HEK293 (cell line): ENCODE results near the gene AFF4.

ENCODE experiments used
- CTCF ChIA-PET: fragments of 350-600 bp; formaldehyde crosslinking; extraction: SDS; loops from one replicate; lab custom pipeline; 2021; ENCODE audit warnings: antibody characterized with exemption; lab: Yijun Ruan, JAX
- POLR2A ChIA-PET: fragments of 300-600 bp; formaldehyde crosslinking; extraction: SDS; loops from one replicate; lab custom pipeline; 2020; ENCODE audit warnings: antibody characterized with exemption, inconsistent platforms; lab: Yijun Ruan, JAX
- H3K27ac ChIP-seq: fragments of 200-500 bp; sonication (Bioruptor generic); 2 replicates; pipeline ENCODE4 v1.5.1; 2014; ENCODE audit warnings: low read depth, low read length, control low read depth, inconsistent platforms; ENCODE audit errors: extremely low read depth
- H3K36me3 ChIP-seq, 2 experiments: fragments of 200-500 bp in 1 of 2; sonication (Bioruptor generic) in 1 of 2; 1 replicate in 1 of 2; 2 replicates in 1 of 2; pipeline ENCODE4 v1.5.1; 2014 to 2017; ENCODE audit warnings: inconsistent platforms in 2 of 2, low read length in 2 of 2; ENCODE audit not compliant: control insufficient read depth in 2 of 2, insufficient read depth in 1 of 2
- H3K4me1 ChIP-seq: fragments of 200-500 bp; sonication (Bioruptor generic); 2 replicates; pipeline ENCODE4 v1.5.1; 2014; ENCODE audit warnings: mild to moderate bottlenecking, low read length, inconsistent platforms; ENCODE audit not compliant: control insufficient read depth, insufficient read depth
- H3K4me3 ChIP-seq: 2 replicates; pipeline ENCODE4 v1.5.1; 2011; ENCODE audit warnings: low read depth, mild to moderate bottlenecking, control low read depth, low read length, moderate library complexity
- H3K9me3 ChIP-seq: fragments of 200-500 bp; sonication (Bioruptor generic); 2 replicates; pipeline ENCODE4 v1.5.1; 2014; ENCODE audit warnings: low read depth, low read length, inconsistent platforms; ENCODE audit not compliant: control insufficient read depth, insufficient read depth
- PATZ1 ChIP-seq: fragments of 450-650 bp; formaldehyde crosslinking; IDR thresholded peaks from 2 replicates; pipeline ENCODE4 v1.5.1; 2016; ENCODE audit warnings: missing biosample characterization, missing genetic modification characterization
- TCF7L2 ChIP-seq: IDR thresholded peaks from 2 replicates; pipeline ENCODE4 v1.6.1; 2011; ENCODE audit warnings: low read depth, mild to moderate bottlenecking, inconsistent platforms, low read length, moderate library complexity, borderline replicate concordance
- WT1 ChIP-seq: fragments of 450-650 bp; formaldehyde crosslinking; IDR thresholded peaks from 2 replicates; pipeline ENCODE4 v1.5.1; 2016; ENCODE audit warnings: missing biosample characterization, missing genetic modification characterization
- YY1 ChIP-seq: fragments of 450-650 bp; formaldehyde crosslinking; IDR thresholded peaks from 2 replicates; pipeline ENCODE4 v1.5.1; 2018; ENCODE audit warnings: missing biosample characterization, missing genetic modification characterization
- ZBTB49 ChIP-seq: fragments of 450-650 bp; formaldehyde crosslinking; IDR thresholded peaks from 2 replicates; pipeline ENCODE4 v1.5.1; 2016; ENCODE audit warnings: missing biosample characterization, missing genetic modification characterization, low read depth
- ZNF16 ChIP-seq: fragments of 450-650 bp; formaldehyde crosslinking; IDR thresholded peaks from 2 replicates; pipeline ENCODE4 v1.5.1; 2016; ENCODE audit warnings: low read depth, missing biosample characterization, missing genetic modification characterization
- ZNF221 ChIP-seq: fragments of 450-650 bp; formaldehyde crosslinking; IDR thresholded peaks from 2 replicates; pipeline ENCODE4 v1.5.1; 2017; ENCODE audit warnings: missing biosample characterization, missing genetic modification characterization, borderline replicate concordance
- ZNF311 ChIP-seq: fragments of 450-650 bp; formaldehyde crosslinking; IDR thresholded peaks from 2 replicates; pipeline ENCODE4 v1.5.1; 2017; ENCODE audit warnings: missing biosample characterization, missing genetic modification characterization, borderline replicate concordance
- ZNF350 ChIP-seq: fragments of 450-650 bp; formaldehyde crosslinking; IDR thresholded peaks from 2 replicates; pipeline ENCODE4 v1.5.0; 2017; ENCODE audit warnings: missing biosample characterization, mild to moderate bottlenecking, missing genetic modification characterization
- ZNF404 ChIP-seq: fragments of 450-650 bp; formaldehyde crosslinking; IDR thresholded peaks from 2 replicates; pipeline ENCODE4 v1.5.1; 2017; ENCODE audit warnings: missing biosample characterization, missing genetic modification characterization
- ZNF555 ChIP-seq: fragments of 450-650 bp; formaldehyde crosslinking; conservative IDR thresholded peaks from 2 replicates; pipeline ENCODE4 v1.5.1; 2017; ENCODE audit warnings: missing biosample characterization, mild to moderate bottlenecking, missing genetic modification characterization, inconsistent platforms
- ZNF626 ChIP-seq: fragments of 450-650 bp; sonication (Bioruptor Pico); formaldehyde crosslinking; IDR thresholded peaks from 2 replicates; pipeline ENCODE4 v1.5.1; 2018; ENCODE audit warnings: missing biosample characterization, missing genetic modification characterization, inconsistent platforms
- ZNF639 ChIP-seq: fragments of 450-650 bp; formaldehyde crosslinking; IDR thresholded peaks from 2 replicates; pipeline ENCODE4 v1.5.1; 2016; ENCODE audit warnings: missing biosample characterization, missing genetic modification characterization
- ZNF677 ChIP-seq: fragments of 450-650 bp; IDR thresholded peaks from 2 replicates; pipeline ENCODE4 v1.5.0; 2018; ENCODE audit warnings: missing biosample characterization, mild to moderate bottlenecking, missing genetic modification characterization, moderate library complexity
- ZNF76 ChIP-seq: fragments of 450-650 bp; formaldehyde crosslinking; IDR thresholded peaks from 2 replicates; pipeline ENCODE4; 2016; ENCODE audit warnings: low read depth, missing biosample characterization, missing genetic modification characterization, borderline replicate concordance
- TF ChIP-seq, protein P1 (sequence below): fragments of 450-650 bp; formaldehyde crosslinking; IDR thresholded peaks from 2 replicates; pipeline ENCODE4 v1.5.1; 2016; ENCODE audit warnings: missing biosample characterization, missing genetic modification characterization
- TF ChIP-seq, protein P2 (sequence below): fragments of 450-650 bp; formaldehyde crosslinking; IDR thresholded peaks from 2 replicates; pipeline ENCODE4 v1.5.1; 2017; ENCODE audit warnings: missing biosample characterization, missing genetic modification characterization
- TF ChIP-seq, protein P3 (sequence below): fragments of 450-650 bp; formaldehyde crosslinking; IDR thresholded peaks from 2 replicates; pipeline ENCODE4 v1.5.1; 2016; ENCODE audit warnings: missing biosample characterization, missing genetic modification characterization
- TF ChIP-seq, protein P4 (sequence below): fragments of 450-650 bp; formaldehyde crosslinking; IDR thresholded peaks from 2 replicates; pipeline ENCODE4 v1.5.1; 2016; ENCODE audit warnings: missing biosample characterization, missing genetic modification characterization, borderline replicate concordance

Gene AFF4

DNA sequence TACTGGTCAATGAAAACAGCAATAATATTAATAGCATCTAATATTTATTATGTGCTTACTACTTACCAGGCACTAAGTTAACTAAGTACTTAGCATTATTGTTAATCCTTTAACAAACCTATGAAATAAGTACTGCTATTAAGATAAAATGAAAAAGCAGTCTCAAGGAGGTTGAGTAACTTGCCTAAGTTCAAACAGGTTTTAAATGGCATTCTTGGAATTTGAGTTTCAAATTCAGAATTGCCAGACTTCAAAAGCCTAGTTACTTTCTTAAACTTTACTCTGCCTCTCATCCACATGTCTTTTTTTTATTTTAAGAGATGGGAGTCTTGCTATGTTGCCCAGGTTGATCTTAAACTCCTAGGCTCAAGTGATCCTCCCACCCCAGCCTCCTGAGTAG lies 73.9 kb downstream of the AFF4 start:
- CTCF ChIA-PET = no interaction called here

More for the DNA sequence above, 73.9 kb downstream of the AFF4 start:
- POLR2A ChIA-PET = no interaction called here
- TF ChIP-seq ZNF311 (tag by site-specific recombination) (no peak), ZNF555 (no peak), ZNF404 (no peak), YY1 (tag by site-specific recombination) (no peak), ZBTB49 (no peak), ZNF221 (no peak), ZNF626 (tag by site-specific recombination) (no peak), ZNF350 (tag by site-specific recombination) (no peak), ZNF16 (tag by site-specific recombination) (no peak), ZNF76 (tag by site-specific recombination) (no peak), ZNF677 (tag by site-specific recombination) (no peak), ZNF639 (no peak), TCF7L2 (no peak), WT1 (tag by site-specific recombination) (no peak), PATZ1 (tag by site-specific recombination) (no peak)
- TF ChIP-seq, protein P1, sequence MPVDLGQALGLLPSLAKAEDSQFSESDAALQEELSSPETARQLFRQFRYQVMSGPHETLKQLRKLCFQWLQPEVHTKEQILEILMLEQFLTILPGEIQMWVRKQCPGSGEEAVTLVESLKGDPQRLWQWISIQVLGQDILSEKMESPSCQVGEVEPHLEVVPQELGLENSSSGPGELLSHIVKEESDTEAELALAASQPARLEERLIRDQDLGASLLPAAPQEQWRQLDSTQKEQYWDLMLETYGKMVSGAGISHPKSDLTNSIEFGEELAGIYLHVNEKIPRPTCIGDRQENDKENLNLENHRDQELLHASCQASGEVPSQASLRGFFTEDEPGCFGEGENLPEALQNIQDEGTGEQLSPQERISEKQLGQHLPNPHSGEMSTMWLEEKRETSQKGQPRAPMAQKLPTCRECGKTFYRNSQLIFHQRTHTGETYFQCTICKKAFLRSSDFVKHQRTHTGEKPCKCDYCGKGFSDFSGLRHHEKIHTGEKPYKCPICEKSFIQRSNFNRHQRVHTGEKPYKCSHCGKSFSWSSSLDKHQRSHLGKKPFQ (tag by site-specific recombination) = no peak
- TF ChIP-seq, protein P2, sequence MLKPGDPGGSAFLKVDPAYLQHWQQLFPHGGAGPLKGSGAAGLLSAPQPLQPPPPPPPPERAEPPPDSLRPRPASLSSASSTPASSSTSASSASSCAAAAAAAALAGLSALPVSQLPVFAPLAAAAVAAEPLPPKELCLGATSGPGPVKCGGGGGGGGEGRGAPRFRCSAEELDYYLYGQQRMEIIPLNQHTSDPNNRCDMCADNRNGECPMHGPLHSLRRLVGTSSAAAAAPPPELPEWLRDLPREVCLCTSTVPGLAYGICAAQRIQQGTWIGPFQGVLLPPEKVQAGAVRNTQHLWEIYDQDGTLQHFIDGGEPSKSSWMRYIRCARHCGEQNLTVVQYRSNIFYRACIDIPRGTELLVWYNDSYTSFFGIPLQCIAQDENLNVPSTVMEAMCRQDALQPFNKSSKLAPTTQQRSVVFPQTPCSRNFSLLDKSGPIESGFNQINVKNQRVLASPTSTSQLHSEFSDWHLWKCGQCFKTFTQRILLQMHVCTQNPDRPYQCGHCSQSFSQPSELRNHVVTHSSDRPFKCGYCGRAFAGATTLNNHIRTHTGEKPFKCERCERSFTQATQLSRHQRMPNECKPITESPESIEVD (tag by site-specific recombination) = no peak
- TF ChIP-seq, protein P3, sequence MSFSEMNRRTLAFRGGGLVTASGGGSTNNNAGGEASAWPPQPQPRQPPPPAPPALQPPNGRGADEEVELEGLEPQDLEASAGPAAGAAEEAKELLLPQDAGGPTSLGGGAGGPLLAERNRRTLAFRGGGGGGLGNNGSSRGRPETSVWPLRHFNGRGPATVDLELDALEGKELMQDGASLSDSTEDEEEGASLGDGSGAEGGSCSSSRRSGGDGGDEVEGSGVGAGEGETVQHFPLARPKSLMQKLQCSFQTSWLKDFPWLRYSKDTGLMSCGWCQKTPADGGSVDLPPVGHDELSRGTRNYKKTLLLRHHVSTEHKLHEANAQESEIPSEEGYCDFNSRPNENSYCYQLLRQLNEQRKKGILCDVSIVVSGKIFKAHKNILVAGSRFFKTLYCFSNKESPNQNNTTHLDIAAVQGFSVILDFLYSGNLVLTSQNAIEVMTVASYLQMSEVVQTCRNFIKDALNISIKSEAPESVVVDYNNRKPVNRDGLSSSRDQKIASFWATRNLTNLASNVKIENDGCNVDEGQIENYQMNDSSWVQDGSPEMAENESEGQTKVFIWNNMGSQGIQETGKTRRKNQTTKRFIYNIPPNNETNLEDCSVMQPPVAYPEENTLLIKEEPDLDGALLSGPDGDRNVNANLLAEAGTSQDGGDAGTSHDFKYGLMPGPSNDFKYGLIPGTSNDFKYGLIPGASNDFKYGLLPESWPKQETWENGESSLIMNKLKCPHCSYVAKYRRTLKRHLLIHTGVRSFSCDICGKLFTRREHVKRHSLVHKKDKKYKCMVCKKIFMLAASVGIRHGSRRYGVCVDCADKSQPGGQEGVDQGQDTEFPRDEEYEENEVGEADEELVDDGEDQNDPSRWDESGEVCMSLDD (tag by site-specific recombination) = no peak
- TF ChIP-seq, protein P4, sequence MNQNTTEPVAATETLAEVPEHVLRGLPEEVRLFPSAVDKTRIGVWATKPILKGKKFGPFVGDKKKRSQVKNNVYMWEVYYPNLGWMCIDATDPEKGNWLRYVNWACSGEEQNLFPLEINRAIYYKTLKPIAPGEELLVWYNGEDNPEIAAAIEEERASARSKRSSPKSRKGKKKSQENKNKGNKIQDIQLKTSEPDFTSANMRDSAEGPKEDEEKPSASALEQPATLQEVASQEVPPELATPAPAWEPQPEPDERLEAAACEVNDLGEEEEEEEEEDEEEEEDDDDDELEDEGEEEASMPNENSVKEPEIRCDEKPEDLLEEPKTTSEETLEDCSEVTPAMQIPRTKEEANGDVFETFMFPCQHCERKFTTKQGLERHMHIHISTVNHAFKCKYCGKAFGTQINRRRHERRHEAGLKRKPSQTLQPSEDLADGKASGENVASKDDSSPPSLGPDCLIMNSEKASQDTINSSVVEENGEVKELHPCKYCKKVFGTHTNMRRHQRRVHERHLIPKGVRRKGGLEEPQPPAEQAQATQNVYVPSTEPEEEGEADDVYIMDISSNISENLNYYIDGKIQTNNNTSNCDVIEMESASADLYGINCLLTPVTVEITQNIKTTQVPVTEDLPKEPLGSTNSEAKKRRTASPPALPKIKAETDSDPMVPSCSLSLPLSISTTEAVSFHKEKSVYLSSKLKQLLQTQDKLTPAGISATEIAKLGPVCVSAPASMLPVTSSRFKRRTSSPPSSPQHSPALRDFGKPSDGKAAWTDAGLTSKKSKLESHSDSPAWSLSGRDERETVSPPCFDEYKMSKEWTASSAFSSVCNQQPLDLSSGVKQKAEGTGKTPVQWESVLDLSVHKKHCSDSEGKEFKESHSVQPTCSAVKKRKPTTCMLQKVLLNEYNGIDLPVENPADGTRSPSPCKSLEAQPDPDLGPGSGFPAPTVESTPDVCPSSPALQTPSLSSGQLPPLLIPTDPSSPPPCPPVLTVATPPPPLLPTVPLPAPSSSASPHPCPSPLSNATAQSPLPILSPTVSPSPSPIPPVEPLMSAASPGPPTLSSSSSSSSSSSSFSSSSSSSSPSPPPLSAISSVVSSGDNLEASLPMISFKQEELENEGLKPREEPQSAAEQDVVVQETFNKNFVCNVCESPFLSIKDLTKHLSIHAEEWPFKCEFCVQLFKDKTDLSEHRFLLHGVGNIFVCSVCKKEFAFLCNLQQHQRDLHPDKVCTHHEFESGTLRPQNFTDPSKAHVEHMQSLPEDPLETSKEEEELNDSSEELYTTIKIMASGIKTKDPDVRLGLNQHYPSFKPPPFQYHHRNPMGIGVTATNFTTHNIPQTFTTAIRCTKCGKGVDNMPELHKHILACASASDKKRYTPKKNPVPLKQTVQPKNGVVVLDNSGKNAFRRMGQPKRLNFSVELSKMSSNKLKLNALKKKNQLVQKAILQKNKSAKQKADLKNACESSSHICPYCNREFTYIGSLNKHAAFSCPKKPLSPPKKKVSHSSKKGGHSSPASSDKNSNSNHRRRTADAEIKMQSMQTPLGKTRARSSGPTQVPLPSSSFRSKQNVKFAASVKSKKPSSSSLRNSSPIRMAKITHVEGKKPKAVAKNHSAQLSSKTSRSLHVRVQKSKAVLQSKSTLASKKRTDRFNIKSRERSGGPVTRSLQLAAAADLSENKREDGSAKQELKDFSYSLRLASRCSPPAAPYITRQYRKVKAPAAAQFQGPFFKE (tag by site-specific recombination) = no peak
- TF ChIP-seq, all 188 proteins: peak for 0
- Histone ChIP-seq H3K27ac (no peak overlapping the region), H3K4me1 (no peaks in the 10 kb centered on the region), H3K4me3 (no peak overlapping the region), H3K9me3 (no peaks in the 10 kb centered on the region), H3K36me3 (peaks cover 66 to 79% of the 10 kb centered on the region in 2 experiments)
